ENCODE results near the gene SERPINF2.

Gene SERPINF2

GRCh38 chr17:1725642-1726511 lies 16.8 kb upstream of the SERPINF2 start:
- Mint-ChIP-seq H3K27ac (peak overlapping the region; percentile 80), H3K4me1 (ENCODE audit: low read depth) (peaks cover 45% of the 10 kb centered on the region)

DNA sequence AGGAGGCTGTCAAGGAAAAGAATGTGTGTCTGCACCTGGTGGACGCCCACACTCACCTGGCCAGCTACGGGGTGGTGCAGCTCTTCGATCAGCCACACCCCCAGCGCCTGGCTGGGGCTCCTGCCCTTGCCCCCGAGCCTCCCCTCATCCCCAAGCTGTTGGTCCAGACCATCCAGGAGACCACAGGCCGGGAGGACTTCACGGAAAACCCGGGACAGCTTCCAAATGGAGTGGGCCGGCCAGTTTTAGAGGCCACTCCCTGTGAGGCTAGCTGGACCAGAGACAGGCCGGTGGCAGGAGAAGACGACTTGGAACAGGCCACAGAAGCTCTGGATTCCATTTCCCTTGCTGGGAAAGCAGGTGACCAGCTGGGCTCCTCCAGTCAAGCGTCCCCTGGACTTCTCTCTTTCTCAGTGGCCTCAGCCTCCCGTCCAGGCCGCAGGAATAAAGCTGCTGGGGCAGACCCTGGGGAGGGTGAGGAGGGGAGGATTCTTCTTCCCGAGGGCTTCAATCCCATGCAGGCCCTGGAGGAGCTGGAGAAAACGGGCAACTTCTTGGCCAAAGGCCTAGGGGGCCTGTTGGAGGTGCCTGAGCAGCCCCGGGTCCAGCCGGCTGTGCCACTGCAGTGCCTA lies 15.9 kb upstream of the SERPINF2 start:
- Mint-ChIP-seq H3K27ac (no peak overlapping the region), H3K9me3 (no peaks in the 10 kb centered on the region), H3K4me1 (ENCODE audit: low read depth) (peaks cover 44% of the 10 kb centered on the region), H3K4me3 (no peak overlapping the region), H3K36me3 (ENCODE audit: low read depth) (peaks cover 42% of the 10 kb centered on the region), H3K27me3 (no peaks in the 10 kb centered on the region)
- DNase-seq, result no peak

More at GRCh38 chr17:1725642-1726511, 16.8 kb upstream of the SERPINF2 start:
- Mint-ChIP-seq H3K4me3 (peak overlapping the region; percentile 77), H3K9me3 (no peaks in the 10 kb centered on the region), H3K36me3 (ENCODE audit: low read depth) (peaks cover 37% of the 10 kb centered on the region), H3K27me3 (no peaks in the 10 kb centered on the region)
- no peak for DNase-seq

GRCh38 chr17:1727258-1727789 lies 15.3 kb upstream of the SERPINF2 start:
- H3K36me3 Mint-ChIP-seq (ENCODE audit: low read depth), result peaks cover 44% of the 10 kb centered on the region
- no peak overlapping the region for H3K4me3 Mint-ChIP-seq
- DNase-seq, result no peak
- H3K9me3 Mint-ChIP-seq, result no peaks in the 10 kb centered on the region
- no peak overlapping the region for H3K27ac Mint-ChIP-seq
- no peaks in the 10 kb centered on the region for H3K27me3 Mint-ChIP-seq
- H3K4me1 Mint-ChIP-seq (ENCODE audit: low read depth), result peaks cover 44% of the 10 kb centered on the region

GRCh38 chr17:1727876-1728630 lies 14.6 kb upstream of the SERPINF2 start:
- Mint-ChIP-seq H3K4me3 (no peak overlapping the region), H3K27ac (no peak overlapping the region), H3K9me3 (no peaks in the 10 kb centered on the region), H3K27me3 (no peaks in the 10 kb centered on the region), H3K36me3 (ENCODE audit: low read depth) (peaks cover 46% of the 10 kb centered on the region), H3K4me1 (ENCODE audit: low read depth) (peaks cover 39% of the 10 kb centered on the region)
- no peak for DNase-seq

DNA sequence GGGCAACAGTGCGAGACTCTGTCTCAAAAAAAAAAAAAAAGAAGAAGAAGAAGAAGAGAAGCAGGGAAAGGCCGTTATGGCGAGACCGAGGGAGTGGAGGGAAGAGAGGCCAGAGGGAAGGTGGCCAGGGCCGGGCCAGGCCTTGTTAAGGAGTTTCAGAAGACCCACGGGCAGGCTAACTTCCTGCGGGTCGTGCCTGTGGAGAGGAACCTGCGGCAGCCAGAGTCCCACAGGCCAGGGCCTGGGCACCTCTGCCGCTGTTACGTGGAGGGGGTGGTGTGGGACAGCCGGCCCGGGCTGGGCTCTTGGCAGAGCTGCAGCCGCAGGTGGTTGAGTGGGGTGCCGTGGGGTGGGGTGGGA lies 12.7 kb upstream of the SERPINF2 start:
- no peak for DNase-seq
- no peaks in the 10 kb centered on the region for H3K27me3 Mint-ChIP-seq
- H3K4me1 Mint-ChIP-seq (ENCODE audit: low read depth), result peaks cover 31% of the 10 kb centered on the region
- H3K4me3 Mint-ChIP-seq, result no peak overlapping the region
- H3K36me3 Mint-ChIP-seq (ENCODE audit: low read depth), result peaks cover 62% of the 10 kb centered on the region
- no peaks in the 10 kb centered on the region for H3K9me3 Mint-ChIP-seq
- H3K27ac Mint-ChIP-seq, result peak overlapping the region; percentile 10

DNA sequence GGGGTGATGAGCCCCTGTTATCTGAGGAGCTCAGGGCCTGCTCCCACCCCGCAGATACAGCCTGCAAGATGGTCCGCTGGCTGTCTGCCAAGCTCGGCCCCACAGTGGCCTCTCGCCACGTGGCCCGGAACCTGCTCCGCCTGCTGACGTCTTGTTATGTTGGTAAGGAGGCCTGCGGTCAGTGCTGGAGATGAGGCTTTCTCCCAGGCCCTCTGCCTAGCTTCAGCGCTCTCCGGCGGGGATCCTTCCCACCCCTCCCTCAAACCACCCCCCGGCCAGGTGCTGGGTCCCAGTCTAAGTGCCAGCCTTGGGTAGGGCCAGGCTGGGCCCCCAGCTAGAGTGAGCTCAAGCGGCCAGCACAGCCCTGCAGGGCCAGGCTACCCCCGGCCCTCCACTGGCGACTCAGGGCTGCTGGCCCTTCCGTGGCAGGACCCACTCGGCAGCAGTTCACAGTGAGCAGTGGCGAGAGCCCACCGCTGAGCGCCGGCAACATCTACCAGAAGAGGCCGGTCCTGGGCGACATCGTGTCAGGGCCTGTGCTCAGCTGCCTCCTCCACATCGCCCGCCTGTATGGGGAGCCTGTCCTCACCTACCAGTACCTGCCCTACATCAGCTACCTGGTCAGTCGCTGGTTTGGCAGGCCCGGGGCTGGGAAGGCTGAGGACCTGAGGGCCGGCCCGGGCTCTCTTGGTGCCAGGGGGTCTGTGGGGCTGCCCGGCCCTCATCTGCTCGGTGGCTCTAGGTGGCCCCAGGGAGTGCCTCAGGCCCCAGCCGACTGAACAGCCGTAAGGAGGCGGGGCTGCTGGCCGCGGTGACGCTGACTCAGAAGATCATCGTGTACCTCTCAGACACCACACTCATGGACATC lies 12.1 kb upstream of the SERPINF2 start:
- Mint-ChIP-seq H3K27ac (no peak overlapping the region), H3K9me3 (no peaks in the 10 kb centered on the region), H3K36me3 (ENCODE audit: low read depth) (peaks cover 60% of the 10 kb centered on the region), H3K27me3 (no peaks in the 10 kb centered on the region), H3K4me3 (no peak overlapping the region), H3K4me1 (ENCODE audit: low read depth) (peaks cover 27% of the 10 kb centered on the region)
- DNase-seq, result no peak

GRCh38 chr17:1731194-1731506 lies 11.5 kb upstream of the SERPINF2 start:
- Mint-ChIP-seq H3K27me3 (no peaks in the 10 kb centered on the region), H3K9me3 (no peaks in the 10 kb centered on the region), H3K27ac (no peak overlapping the region), H3K36me3 (ENCODE audit: low read depth) (peaks cover 61% of the 10 kb centered on the region), H3K4me3 (no peak overlapping the region), H3K4me1 (ENCODE audit: low read depth) (peaks cover 24% of the 10 kb centered on the region)
- DNase-seq, result no peak

DNA sequence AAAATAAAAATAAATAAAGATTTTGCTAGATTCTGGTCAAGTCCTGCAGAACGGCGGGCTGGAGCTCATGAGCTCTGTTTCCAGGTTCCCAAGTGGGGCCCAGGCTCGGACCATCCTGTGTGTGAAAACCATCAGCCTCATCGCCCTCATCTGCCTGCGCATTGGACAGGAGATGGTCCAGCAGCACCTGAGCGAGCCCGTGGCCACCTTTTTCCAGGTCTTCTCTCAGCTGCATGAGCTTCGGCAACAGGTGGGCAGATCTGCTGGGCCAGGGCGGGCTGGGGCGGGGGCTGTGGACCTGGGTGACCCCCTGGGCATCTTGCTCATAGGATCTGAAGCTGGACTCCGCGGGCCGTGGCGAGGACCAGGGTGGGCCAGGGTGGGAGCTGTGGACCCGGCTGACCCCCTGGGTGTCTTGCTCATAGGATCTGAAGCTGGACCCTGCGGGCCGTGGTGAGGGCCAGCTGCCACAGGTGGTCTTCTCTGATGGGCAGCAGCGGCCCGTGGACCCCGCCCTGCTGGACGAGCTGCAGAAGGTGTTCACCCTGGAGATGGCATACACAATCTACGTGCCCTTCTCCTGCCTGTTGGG lies 10.3 kb upstream of the SERPINF2 start:
- no peak overlapping the region for H3K27ac Mint-ChIP-seq
- DNase-seq, result no peak
- H3K27me3 Mint-ChIP-seq, result no peaks in the 10 kb centered on the region
- peaks cover 33% of the 10 kb centered on the region for H3K4me1 Mint-ChIP-seq (ENCODE audit: low read depth)
- peaks cover 64% of the 10 kb centered on the region for H3K36me3 Mint-ChIP-seq (ENCODE audit: low read depth)
- H3K4me3 Mint-ChIP-seq, result no peak overlapping the region
- H3K9me3 Mint-ChIP-seq, result no peaks in the 10 kb centered on the region

DNA sequence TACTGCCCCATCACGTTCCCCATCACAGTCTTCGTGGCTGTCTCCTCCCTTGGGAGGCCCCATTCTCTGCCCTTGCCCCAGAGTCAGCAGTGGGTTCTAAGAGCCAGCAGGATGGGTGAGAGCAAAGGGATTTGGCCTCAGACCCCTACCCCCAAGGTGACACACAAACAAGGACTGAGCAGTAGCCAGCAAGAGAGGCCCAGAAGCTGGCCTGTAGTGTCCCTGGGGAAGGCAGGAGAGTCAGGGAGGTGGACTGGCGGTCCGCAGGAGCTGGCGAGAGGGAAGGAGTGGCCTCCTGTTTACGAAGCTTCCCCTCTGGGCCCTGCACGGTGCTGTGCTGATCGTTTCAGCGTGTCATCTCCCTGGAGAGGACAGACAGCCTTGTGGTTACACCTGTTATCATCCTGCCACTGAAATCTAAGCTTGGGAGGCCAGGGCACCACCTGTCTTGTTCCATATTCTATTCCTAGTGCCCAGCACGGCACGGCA lies 9.8 kb upstream of the SERPINF2 start:
- H3K36me3 Mint-ChIP-seq (ENCODE audit: low read depth), result peaks cover 63% of the 10 kb centered on the region
- peak overlapping the region; percentile 37 for H3K27ac Mint-ChIP-seq
- no peaks in the 10 kb centered on the region for H3K27me3 Mint-ChIP-seq
- no peak overlapping the region for H3K4me3 Mint-ChIP-seq
- DNase-seq, result no peak
- H3K4me1 Mint-ChIP-seq (ENCODE audit: low read depth), result peaks cover 29% of the 10 kb centered on the region
- no peaks in the 10 kb centered on the region for H3K9me3 Mint-ChIP-seq

DNA sequence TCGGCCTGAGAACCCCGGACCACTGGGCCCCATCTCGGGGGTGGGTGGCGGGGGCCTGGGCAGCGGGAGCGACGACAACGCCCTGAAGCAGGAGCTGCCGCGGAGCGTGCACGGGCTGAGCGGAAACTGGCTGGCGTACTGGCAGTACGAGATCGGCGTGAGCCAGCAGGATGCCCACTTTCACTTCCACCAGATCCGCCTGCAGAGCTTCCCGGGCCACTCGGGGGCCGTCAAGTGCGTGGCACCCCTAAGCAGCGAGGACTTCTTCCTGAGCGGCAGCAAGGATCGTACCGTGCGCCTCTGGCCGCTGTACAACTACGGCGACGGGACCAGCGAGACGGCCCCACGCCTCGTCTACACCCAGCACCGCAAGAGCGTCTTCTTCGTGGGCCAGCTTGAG lies 8.9 kb upstream of the SERPINF2 start:
- DNase-seq, result no peak
- H3K27me3 Mint-ChIP-seq, result no peaks in the 10 kb centered on the region
- peaks cover 22% of the 10 kb centered on the region for H3K4me1 Mint-ChIP-seq (ENCODE audit: low read depth)
- H3K27ac Mint-ChIP-seq, result no peak overlapping the region
- peaks cover 56% of the 10 kb centered on the region for H3K36me3 Mint-ChIP-seq (ENCODE audit: low read depth)
- no peaks in the 10 kb centered on the region for H3K9me3 Mint-ChIP-seq
- no peak overlapping the region for H3K4me3 Mint-ChIP-seq

- Mint-ChIP-seq H3K36me3 (ENCODE audit: low read depth) (peaks cover 44% of the 10 kb centered on the region), H3K4me1 (ENCODE audit: low read depth) (peaks cover 12% of the 10 kb centered on the region)
These were observed 7.3 kb upstream of the SERPINF2 start for GRCh38 chr17:1735418-1735817.

GRCh38 chr17:1735834-1736347 lies 6.8 kb upstream of the SERPINF2 start:
- peaks cover 43% of the 10 kb centered on the region for H3K36me3 Mint-ChIP-seq (ENCODE audit: low read depth)
- no peaks in the 10 kb centered on the region for H3K9me3 Mint-ChIP-seq
- H3K4me3 Mint-ChIP-seq, result no peak overlapping the region

More at GRCh38 chr17:1735418-1735817, 7.3 kb upstream of the SERPINF2 start:
- DNase-seq, result no peak
- Mint-ChIP-seq H3K27me3 (no peaks in the 10 kb centered on the region), H3K4me3 (no peak overlapping the region), H3K27ac (no peak overlapping the region), H3K9me3 (no peaks in the 10 kb centered on the region)

More at GRCh38 chr17:1735834-1736347, 6.8 kb upstream of the SERPINF2 start:
- H3K27me3 Mint-ChIP-seq, result no peaks in the 10 kb centered on the region
- peaks cover 12% of the 10 kb centered on the region for H3K4me1 Mint-ChIP-seq (ENCODE audit: low read depth)
- DNase-seq, result no peak
- H3K27ac Mint-ChIP-seq, result no peak overlapping the region
